Ramos (cell line): Measurements from ENCODE around the gene COL6A3.
"Not testable (repeated sequence)": the region's sequence is repeated elsewhere in the genome, so short reads cannot be mapped to it uniquely, and the experiment has no call there.

Experiments used
- in situ Hi-C: fragments of 300-500 bp; cut with MboI; formaldehyde crosslinking; loops from one replicate; pipeline ENCODE4 v1.14.3; 2022; ENCODE audit warnings: low sequenced_read_pairs; ENCODE audit not compliant: unreplicated experiment

COL6A3 gene

GRCh38 chr2:237418300-237418699, 4.3 kb upstream of the COL6A3 start:
- in situ Hi-C loops = no loop called here

GRCh38 chr2:237412988-237413776, 782 bp downstream of the COL6A3 start:
- in situ Hi-C loops = no loop called here

- in situ Hi-C loops = no loop called here
Measured at GRCh38 chr2:237412646-237412987, 1.3 kb downstream of the COL6A3 start.

GRCh38 chr2:237411683-237412423, 2.1 kb downstream of the COL6A3 start:
- in situ Hi-C loops = no loop called here

GRCh38 chr2:237411092-237411601, 2.8 kb downstream of the COL6A3 start:
- in situ Hi-C loops = no loop called here

GRCh38 chr2:237409263-237409662, 4.7 kb downstream of the COL6A3 start:
- in situ Hi-C loops = not testable (repeated sequence)

GRCh38 chr2:237408335-237409000, 5.5 kb downstream of the COL6A3 start:
- in situ Hi-C loops = no loop called here

- in situ Hi-C loops = no loop called here
Measured at GRCh38 chr2:237407700-237408099, 6.3 kb downstream of the COL6A3 start.

GRCh38 chr2:237406371-237406895, 7.5 kb downstream of the COL6A3 start:
- in situ Hi-C loops = no loop called here

- in situ Hi-C loops = no loop called here
Measured at GRCh38 chr2:237405605-237406004, 8.4 kb downstream of the COL6A3 start.

- in situ Hi-C loops = no loop called here
Measured at GRCh38 chr2:237405006-237405559, 8.9 kb downstream of the COL6A3 start.

- in situ Hi-C loops = no loop called here
Measured at GRCh38 chr2:237404413-237404812, 9.6 kb downstream of the COL6A3 start.

- in situ Hi-C loops = no loop called here
Measured at GRCh38 chr2:237403024-237403882, 10.7 kb downstream of the COL6A3 start.

- in situ Hi-C loops = no loop called here
Measured at GRCh38 chr2:237400199-237400598, 13.8 kb downstream of the COL6A3 start.

GRCh38 chr2:237397072-237397471, 16.9 kb downstream of the COL6A3 start:
- in situ Hi-C loops = no loop called here

GRCh38 chr2:237393523-237393922, 20.4 kb downstream of the COL6A3 start:
- in situ Hi-C loops = no loop called here

GRCh38 chr2:237392186-237392585, 21.8 kb downstream of the COL6A3 start:
- in situ Hi-C loops = no loop called here

- in situ Hi-C loops = no loop called here
Measured at GRCh38 chr2:237391140-237391539, 22.8 kb downstream of the COL6A3 start.

GRCh38 chr2:237390235-237390634, 23.7 kb downstream of the COL6A3 start:
- in situ Hi-C loops = no loop called here

- in situ Hi-C loops = no loop called here
Measured at GRCh38 chr2:237389831-237390230, 24.1 kb downstream of the COL6A3 start.
